Right cardiac atrium (tissue), 5 donors: ENCODE data around the gene NELL2. TPM values are rescaled to one million over a fixed set of nuclear protein-coding genes. Genes with fewer than 3 reads are reported as not detected.

Experiments used
- ATAC-seq, 2 donors: fragments of 200-7000 bp; cut with Tn5 transposase; one replicate each; pipeline versions ENCODE4 v1.8.0 to v1.9.1; 2020; ENCODE audit warnings: moderate library complexity in 2 of 2, mild to moderate bottlenecking in 1 of 2
- DNase-seq, 3 donors: peaks; one replicate each; pipeline ENCODE4 v3.0.0-alpha.2; 2020
- H3K27ac ChIP-seq: one replicate; pipeline ENCODE4 v1.5.1; 2013; ENCODE audit warnings: mild to moderate bottlenecking, low read length, control low read depth, moderate library complexity
- H3K27me3 ChIP-seq: one replicate; pipeline ENCODE4 v1.6.1; 2013; ENCODE audit not compliant: control insufficient read depth, insufficient read depth
- H3K4me1 ChIP-seq: one replicate; pipeline ENCODE4 v1.6.1; 2013; ENCODE audit warnings: low read length; ENCODE audit not compliant: control insufficient read depth, insufficient read depth
- H3K4me3 ChIP-seq: one replicate; pipeline ENCODE4 v1.5.1; 2013; ENCODE audit warnings: low read length, control low read depth
- H3K9me3 ChIP-seq: one replicate; pipeline ENCODE4 v1.6.1; 2013; ENCODE audit warnings: low read length; ENCODE audit not compliant: control insufficient read depth
- WGBS: extraction: QIAGEN DNeasy Blood & Tissue Kit; methylation state at CpG from one replicate; pipeline ENCODE4 v1.1.7; 2013; 5-methylcytosine and 5-hydroxymethylcytosine counted together
- intact Hi-C, 4 donors: fragments of 100-400 bp; cut with DNase I; formaldehyde crosslinking; loops; one replicate each; pipeline versions ENCODE4 v1.11.0 to v1.14.0; 2022 to 2023
- polyA plus RNA-seq: library from polyadenylated mRNA; stranded (reverse); fragments of 200-250 nt; gene quantifications from one replicate; pipeline ENCODE4 v1.2.3, GENCODE V29; 2013
- total RNA-seq, 4 donors: library from RNA; stranded (reverse); fragmentation: NEBNext Ultra II Directional; extraction: Animal tissue kit (Norgen Biotek cat#: 25700); gene quantifications; one replicate each; pipeline ENCODE4 v1.2.1, GENCODE V29; 2021
- donor health status: healthy with polysubstance abuse.
- donor health status: DM: no; HTN: yes; CAD: no.
- donor health status: DM: no; HTN: no; CAD: no.
- donor health status: DM: no; HTN: yes; CAD: no; lungs with severe emphysema.
- donor health status: DM: yes; HTN: yes; CAD: no.

The NELL2 gene
- total and polyA plus RNA-seq, 5 donors = 0.07 to 0.95 (median 0.59) TPM

DNA sequence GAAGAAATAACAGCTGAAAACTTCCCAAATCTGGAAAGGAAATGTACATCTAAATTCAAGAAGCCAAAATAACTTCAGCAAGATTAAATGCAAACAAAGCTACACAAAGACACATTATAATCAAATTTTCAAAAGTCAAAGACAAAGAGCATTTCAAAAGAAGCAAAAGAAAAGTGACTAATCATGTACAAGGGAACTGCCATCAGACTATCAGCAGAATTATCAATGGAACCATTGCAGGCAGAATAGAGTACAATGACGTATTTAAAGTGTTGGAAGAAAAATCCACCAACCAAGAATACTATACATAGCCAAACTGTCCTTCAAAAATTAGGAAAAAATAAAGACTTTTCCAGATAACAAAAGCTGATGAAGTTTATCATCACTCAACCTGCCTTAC lies 147.5 kb downstream of the NELL2 start:
- intact Hi-C loops = no loop called here
- no peaks in the 10 kb centered on the region for H3K9me3 ChIP-seq

DNA sequence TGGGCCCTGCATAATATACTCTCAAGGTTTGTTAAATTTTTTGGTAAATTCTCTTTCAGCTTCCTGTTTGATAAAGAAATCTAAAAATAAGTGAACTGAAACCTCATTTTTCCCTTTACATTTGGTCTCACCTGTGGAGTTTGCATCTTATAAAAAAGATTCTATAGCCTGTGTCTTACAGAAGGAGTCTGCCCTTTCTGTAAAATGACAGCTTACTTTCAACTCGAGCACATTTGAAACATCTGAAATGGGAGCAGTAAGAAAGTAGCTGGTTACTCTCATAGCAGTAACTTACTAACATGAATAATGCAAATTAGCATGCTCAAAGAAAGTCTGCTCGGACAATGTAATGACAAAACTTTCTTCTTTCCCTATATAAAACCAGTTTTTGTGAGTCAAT lies 155.8 kb downstream of the NELL2 start:
- 62% methylated on average over 2 of the region's 2 CpGs for WGBS
- ATAC-seq (no peak), DNase-seq (no peak)
- Histone ChIP-seq H3K27ac (no peak overlapping the region), H3K4me3 (no peak overlapping the region), H3K4me1 (no peaks in the 10 kb centered on the region), H3K9me3 (no peaks in the 10 kb centered on the region), H3K27me3 (no peaks in the 10 kb centered on the region)
- intact Hi-C loops = no loop called here

More for the DNA sequence above, 147.5 kb downstream of the NELL2 start:
- ATAC-seq = no peak
- DNase-seq = no peak
- Histone ChIP-seq H3K4me1 (no peaks in the 10 kb centered on the region), H3K27me3 (no peaks in the 10 kb centered on the region), H3K27ac (no peak overlapping the region), H3K4me3 (no peak overlapping the region)
- 68% methylated on average over 1 of the region's 1 CpG for WGBS

DNA sequence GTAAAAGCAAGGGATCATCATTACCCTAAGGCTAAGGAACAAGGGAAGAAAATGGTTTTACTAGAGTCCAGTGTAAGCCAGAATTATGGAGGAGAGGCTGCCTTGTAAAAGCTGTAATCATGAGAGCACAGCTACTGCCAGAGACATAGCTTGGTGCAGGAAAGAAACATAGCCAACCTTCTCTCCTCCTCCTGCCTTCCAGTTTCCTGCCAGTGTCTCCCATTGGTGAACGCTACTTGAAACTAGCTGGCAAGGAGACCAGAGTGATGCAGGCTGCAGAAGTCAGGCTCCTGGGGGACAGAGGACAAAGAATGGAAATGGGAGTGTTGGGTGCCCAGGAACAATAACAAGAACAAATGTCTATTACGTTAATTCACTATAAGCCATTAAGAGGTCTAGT lies 158.5 kb downstream of the NELL2 start:
- DNase-seq (no peak), ATAC-seq (no peak)
- Histone ChIP-seq H3K4me3 (no peak overlapping the region), H3K27me3 (no peaks in the 10 kb centered on the region), H3K4me1 (no peaks in the 10 kb centered on the region), H3K9me3 (no peaks in the 10 kb centered on the region), H3K27ac (no peak overlapping the region)
- WGBS = 75% methylated on average over 2 of the region's 2 CpGs
- intact Hi-C loops = no loop called here

DNA sequence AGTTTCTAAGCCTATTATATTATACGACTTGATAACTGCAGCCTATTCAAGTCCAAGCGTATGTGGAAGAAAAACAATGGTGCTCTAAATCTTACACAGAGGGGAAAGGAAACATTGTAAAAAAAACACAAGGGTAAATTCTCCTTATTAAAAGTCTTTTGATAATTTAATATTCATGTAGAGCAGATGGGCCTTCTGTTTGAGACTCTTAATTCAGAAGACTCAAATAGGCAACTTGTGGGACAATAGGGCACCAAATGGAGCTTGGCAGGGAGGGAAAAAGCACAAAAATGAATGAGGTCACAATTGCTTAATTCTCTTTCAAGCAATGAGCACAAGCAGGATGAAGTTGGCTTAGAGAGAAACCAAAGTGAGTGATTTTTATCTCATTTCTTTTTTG lies 159.4 kb downstream of the NELL2 start:
- Histone ChIP-seq H3K4me3 (no peak overlapping the region), H3K27ac (no peak overlapping the region), H3K9me3 (no peaks in the 10 kb centered on the region), H3K4me1 (no peaks in the 10 kb centered on the region), H3K27me3 (no peaks in the 10 kb centered on the region)
- intact Hi-C loops = no loop called here
- DNase-seq (no peak), ATAC-seq (no peak)
- 81% methylated on average over 2 of the region's 2 CpGs for WGBS

DNA sequence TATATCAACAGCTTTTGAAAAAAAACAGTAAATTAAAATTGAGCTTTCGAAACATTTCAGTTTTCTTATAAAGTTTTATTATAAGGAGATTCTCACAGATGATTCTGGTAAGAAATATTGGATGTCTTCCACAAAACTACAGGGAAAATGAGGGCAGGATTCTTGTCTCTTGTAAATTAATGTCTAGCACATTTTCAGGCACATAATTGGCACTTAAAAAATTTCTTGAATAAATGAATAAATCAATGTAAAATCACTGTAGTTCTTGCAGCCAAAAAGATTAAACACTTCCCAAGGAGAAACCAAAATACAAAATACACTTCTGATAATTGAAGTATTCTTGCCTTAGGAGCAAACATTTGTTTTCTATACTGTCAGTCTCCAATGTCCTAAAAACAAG lies 164.4 kb downstream of the NELL2 start:
- 79% methylated on average over 1 of the region's 1 CpG for WGBS
- intact Hi-C loops = no loop called here
- ATAC-seq = no peak
- Histone ChIP-seq H3K27me3 (no peaks in the 10 kb centered on the region), H3K4me1 (no peaks in the 10 kb centered on the region), H3K9me3 (no peaks in the 10 kb centered on the region), H3K4me3 (no peak overlapping the region), H3K27ac (no peak overlapping the region)
- DNase-seq = no peak

DNA sequence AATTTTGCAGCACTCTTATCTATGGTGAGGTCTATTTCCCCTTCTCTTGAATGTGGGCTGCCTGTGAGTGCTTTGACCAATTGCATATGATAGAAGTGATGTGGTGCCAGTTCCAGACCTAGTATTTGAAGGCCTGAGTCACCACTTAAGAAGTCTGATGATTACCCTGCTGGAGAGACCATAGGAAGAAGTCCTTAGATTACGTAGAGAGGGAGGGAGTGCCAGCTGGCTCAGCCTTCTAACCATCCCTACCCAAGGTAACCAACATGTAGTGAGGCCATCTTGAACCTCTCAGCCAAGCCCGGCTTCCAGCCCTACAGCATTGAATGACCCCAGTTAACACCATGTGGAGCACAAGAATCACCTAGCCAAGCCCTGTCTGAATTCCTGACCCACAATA lies 166.9 kb downstream of the NELL2 start:
- DNase-seq (peak in 1 of 3 donors; percentile 10), ATAC-seq (no peak)
- intact Hi-C loops = no loop called here
- Histone ChIP-seq H3K27me3 (no peaks in the 10 kb centered on the region), H3K4me1 (no peaks in the 10 kb centered on the region), H3K27ac (no peak overlapping the region), H3K9me3 (no peaks in the 10 kb centered on the region), H3K4me3 (no peak overlapping the region)
- 82% methylated on average over 2 of the region's 2 CpGs for WGBS

DNA sequence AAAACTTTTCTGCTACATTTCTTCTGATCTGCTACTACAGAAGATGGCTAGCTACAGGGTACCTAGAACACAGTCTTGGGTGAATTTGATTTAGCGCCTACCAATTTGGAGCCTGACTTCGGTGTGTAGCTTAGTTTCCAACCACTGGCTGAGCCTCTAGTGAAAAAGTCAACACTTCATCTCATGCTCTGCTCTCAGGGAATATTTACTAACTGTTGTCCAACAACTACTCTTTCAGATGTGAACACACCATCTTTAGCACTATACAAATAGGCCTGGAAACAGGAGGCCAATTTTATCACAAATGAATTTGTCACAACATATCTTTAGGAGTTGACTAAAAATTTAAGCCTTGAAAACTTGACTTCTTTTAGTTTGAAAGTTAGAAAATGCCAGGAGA lies 167.9 kb downstream of the NELL2 start:
- no peak for DNase-seq
- H3K4me1 ChIP-seq = no peaks in the 10 kb centered on the region
- no peaks in the 10 kb centered on the region for H3K9me3 ChIP-seq
- WGBS = 84% methylated on average over 2 of the region's 2 CpGs
- intact Hi-C loops = no loop called here
- H3K4me3 ChIP-seq = no peak overlapping the region
- ATAC-seq = no peak
- H3K27me3 ChIP-seq = no peaks in the 10 kb centered on the region
- H3K27ac ChIP-seq = no peak overlapping the region

DNA sequence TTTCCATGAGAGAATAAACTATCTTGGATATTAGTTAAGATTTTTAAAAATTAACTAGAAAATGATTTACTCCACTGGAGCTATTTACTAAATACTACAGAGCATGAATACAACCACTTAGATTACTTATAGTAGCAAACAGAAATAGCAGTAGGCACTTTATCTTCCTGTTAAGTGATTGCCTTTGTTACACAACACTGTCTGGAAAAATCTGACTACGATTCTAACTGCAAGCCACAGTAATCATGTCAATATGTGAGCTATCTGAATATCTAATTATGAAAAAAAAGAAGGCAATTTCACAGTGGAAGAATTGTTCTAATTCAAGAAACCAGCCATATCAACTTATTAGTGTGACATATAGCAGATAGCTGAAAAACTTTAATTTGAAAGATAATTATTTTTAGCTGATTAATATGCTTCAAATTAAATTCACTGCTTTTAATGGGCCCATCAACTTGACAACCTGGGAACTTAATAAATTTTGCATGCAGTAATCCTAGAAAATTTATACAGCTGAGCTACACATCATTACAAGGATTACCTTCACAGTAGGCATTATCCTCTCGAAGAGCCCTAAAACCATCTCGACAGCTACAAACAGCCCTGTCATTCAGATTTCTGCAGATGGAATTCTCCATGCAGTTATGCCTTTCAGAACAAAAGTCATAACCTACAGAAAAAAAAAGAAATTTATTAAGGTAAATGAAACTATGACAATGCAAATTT lies 172.8 kb downstream of the NELL2 start:
- 64% methylated on average over 3 of the region's 3 CpGs for WGBS
- intact Hi-C loops = no loop called here
- ATAC-seq (no peak), DNase-seq (no peak)
- no peaks in the 10 kb centered on the region for H3K27me3 ChIP-seq
- no peaks in the 10 kb centered on the region for H3K9me3 ChIP-seq
- no peaks in the 10 kb centered on the region for H3K4me1 ChIP-seq
- H3K4me3 ChIP-seq = no peak overlapping the region
- H3K27ac ChIP-seq = no peak overlapping the region

DNA sequence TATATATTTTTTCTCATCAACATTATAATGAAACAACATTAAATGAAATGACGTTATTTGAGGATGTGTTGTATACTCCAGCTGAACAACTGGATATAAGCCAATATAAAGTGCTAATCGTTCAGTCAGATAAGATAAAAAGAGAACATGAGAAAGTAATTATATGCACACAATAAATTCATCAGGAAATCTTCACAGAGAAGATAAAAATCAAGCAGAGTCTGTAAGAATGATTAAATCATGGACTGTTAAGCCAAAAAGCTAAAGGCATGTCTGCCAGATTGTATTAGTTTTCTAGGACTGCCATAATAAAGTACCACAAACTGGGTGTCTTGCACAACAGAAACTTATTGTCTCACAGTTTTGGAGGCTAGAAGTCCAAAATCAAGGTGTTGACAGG lies 178.6 kb downstream of the NELL2 start:
- Histone ChIP-seq H3K9me3 (no peaks in the 10 kb centered on the region), H3K27ac (no peak overlapping the region), H3K4me3 (no peak overlapping the region), H3K27me3 (peaks cover 3% of the 10 kb centered on the region), H3K4me1 (no peaks in the 10 kb centered on the region)
- DNase-seq = no peak
- 18% methylated on average over 2 of the region's 2 CpGs for WGBS
- intact Hi-C loops = no loop called here
- ATAC-seq = no peak

DNA sequence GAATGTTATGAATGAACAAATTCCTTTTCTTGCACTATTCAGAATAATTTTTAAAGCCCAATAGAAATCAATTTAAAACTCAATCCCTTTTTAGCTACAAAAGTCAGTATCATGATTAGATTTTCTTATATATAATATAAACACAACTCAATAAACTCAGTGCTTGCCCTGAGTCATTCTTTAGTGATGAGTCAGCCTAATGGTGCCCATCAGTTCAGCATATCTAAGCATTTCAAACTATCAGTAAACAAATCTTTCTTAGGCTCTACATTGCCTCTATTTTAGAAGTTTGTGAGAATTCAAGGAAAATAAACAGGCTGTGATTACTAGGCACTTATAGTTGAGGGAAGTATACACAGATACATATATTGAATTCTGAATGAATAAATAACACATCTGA lies 179.6 kb downstream of the NELL2 start:
- Histone ChIP-seq H3K27me3 (peaks cover 3% of the 10 kb centered on the region), H3K9me3 (no peaks in the 10 kb centered on the region), H3K4me3 (no peak overlapping the region), H3K27ac (no peak overlapping the region), H3K4me1 (no peaks in the 10 kb centered on the region)
- intact Hi-C loops = no loop called here
- DNase-seq (no peak), ATAC-seq (no peak)

DNA sequence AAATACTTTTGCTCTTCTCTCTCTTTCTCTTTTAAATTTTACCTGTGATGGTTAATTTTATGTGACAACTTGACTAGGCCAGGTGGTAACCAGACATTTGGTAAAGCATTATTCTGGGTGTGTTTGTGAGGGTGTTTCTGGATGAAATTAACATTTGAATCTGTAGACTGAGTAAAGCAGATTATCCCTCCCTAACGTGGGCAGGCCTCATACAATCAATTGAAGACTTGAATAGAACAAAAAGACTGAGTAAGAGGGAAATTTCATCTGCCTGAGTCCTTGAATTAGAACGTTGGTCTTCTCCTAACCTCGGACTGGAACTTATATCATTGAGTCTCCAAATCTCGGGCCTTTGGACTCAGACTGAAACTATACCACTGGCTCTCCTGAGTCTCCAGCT lies 182.1 kb downstream of the NELL2 start:
- H3K9me3 ChIP-seq = no peaks in the 10 kb centered on the region
- intact Hi-C loops = no loop called here
- H3K4me3 ChIP-seq = no peak overlapping the region
- ATAC-seq = no peak
- 71% methylated on average over 4 of the region's 4 CpGs for WGBS
- DNase-seq = no peak
- H3K4me1 ChIP-seq = no peaks in the 10 kb centered on the region
- peaks cover 3% of the 10 kb centered on the region for H3K27me3 ChIP-seq
- no peak overlapping the region for H3K27ac ChIP-seq

DNA sequence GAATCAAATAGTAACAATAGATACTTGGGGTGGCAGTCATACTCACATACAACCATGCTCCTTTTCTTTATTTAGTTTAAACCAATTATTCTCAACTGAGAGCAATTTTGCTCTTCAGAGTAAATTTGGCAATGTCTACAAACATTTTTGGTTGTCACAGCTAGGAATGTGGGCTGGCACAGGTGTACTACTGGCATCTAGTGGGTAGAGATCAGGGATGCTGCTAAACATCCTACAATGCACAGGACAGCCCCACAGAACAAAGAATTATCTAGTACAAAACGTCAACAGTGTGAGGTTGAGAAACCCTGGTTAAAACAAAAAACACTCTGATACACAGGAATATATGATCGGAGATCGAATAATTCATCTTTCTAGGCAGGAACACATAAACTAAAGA lies 186.5 kb downstream of the NELL2 start:
- ATAC-seq (no peak), DNase-seq (no peak)
- Histone ChIP-seq H3K4me3 (no peak overlapping the region), H3K9me3 (no peaks in the 10 kb centered on the region), H3K27ac (no peak overlapping the region), H3K27me3 (no peaks in the 10 kb centered on the region), H3K4me1 (no peaks in the 10 kb centered on the region)
- WGBS = 75% methylated on average over 3 of the region's 3 CpGs
- intact Hi-C loops = no loop called here
